IMR-90 (cell line): ENCODE measurements around the gene LRRC47. TPM values are rescaled to one million over a fixed set of nuclear protein-coding genes. Genes with fewer than 3 reads are reported as not detected.
"Not testable (repeated sequence)": the region's sequence is repeated elsewhere in the genome, so short reads cannot be mapped to it uniquely, and the experiment has no call there.

ENCODE experiments used
- ATAC-seq: fragments of 200-7000 bp; cut with Tn5 transposase; 2 replicates; pipeline ENCODE4 v1.9.1; 2020; ENCODE audit warnings: low read depth, mild to moderate bottlenecking, moderate library complexity
- BruUV-seq: library from RNA; stranded (reverse); fragments of 400-500 nt; replicated peaks from 2 replicates; lab custom pipeline; 2021; lab: Mats Ljungman, UMichigan
- CTCF ChIA-PET: fragments of 300-600 bp; formaldehyde crosslinking; extraction: SDS; loops from one replicate; lab custom pipeline; 2021; ENCODE audit warnings: antibody characterized with exemption; lab: Yijun Ruan, JAX
- POLR2A ChIA-PET: fragments of 300-600 bp; sonication (Branson Sonifier 250); formaldehyde crosslinking; loops from one replicate; lab custom pipeline; 2022; ENCODE audit warnings: antibody characterized with exemption; ENCODE audit not compliant: unreplicated experiment; lab: Charles Lee
- DNase-seq: peaks from one replicate; pipeline ENCODE4 v3.0.0; 2013
- H2AFZ ChIP-seq: replicated peaks from 2 replicates; pipeline ENCODE3; 2013; ENCODE audit warnings: low read length, mild to moderate bottlenecking; ENCODE audit not compliant: poor library complexity
- H2AK5ac ChIP-seq: 2 replicates; pipeline ENCODE4 v1.6.1; 2013; ENCODE audit warnings: low read depth, low read length, inconsistent platforms
- H2AK9ac ChIP-seq: replicated peaks from 2 replicates; pipeline ENCODE3; 2013; ENCODE audit warnings: mild to moderate bottlenecking, low read depth, low read length, moderate library complexity; ENCODE audit not compliant: poor library complexity
- H2BK120ac ChIP-seq: 2 replicates; pipeline ENCODE4 v1.6.1; 2013; ENCODE audit warnings: low read depth, low read length, inconsistent platforms
- H2BK15ac ChIP-seq: 3 replicates; pipeline ENCODE4 v1.6.1; 2013; ENCODE audit warnings: low read depth, low read length, inconsistent platforms
- H2BK20ac ChIP-seq: 2 replicates; pipeline ENCODE4 v1.6.1; 2013; ENCODE audit warnings: low read depth, mild to moderate bottlenecking, inconsistent platforms, low read length, moderate library complexity
- H2BK5ac ChIP-seq: 2 replicates; pipeline ENCODE4 v1.6.1; 2013; ENCODE audit warnings: mild to moderate bottlenecking, low read depth, low read length, inconsistent platforms; ENCODE audit not compliant: poor library complexity, severe bottlenecking
- H3K14ac ChIP-seq: replicated peaks from 2 replicates; pipeline ENCODE4 v1.6.1; 2013; ENCODE audit warnings: low read depth, low read length, inconsistent platforms
- H3K18ac ChIP-seq: 2 replicates; pipeline ENCODE4 v1.6.1; 2013; ENCODE audit warnings: low read depth, low read length, control low read depth
- H3K23ac ChIP-seq: 2 replicates; pipeline ENCODE4 v1.6.1; 2013; ENCODE audit warnings: low read depth, low read length, inconsistent platforms
- H3K27ac ChIP-seq: 2 replicates; pipeline ENCODE4 v1.5.1; 2013; ENCODE audit warnings: mild to moderate bottlenecking, control low read depth, low read length; ENCODE audit not compliant: insufficient read depth
- H3K27me3 ChIP-seq: 2 replicates; pipeline ENCODE4 v1.6.1; 2013; ENCODE audit warnings: low read length; ENCODE audit not compliant: control insufficient read depth, insufficient read depth
- H3K36me3 ChIP-seq: 2 replicates; pipeline ENCODE4 v1.6.1; 2013; ENCODE audit warnings: low read length, mixed read lengths; ENCODE audit not compliant: control insufficient read depth, insufficient read depth
- H3K4ac ChIP-seq: 2 replicates; pipeline ENCODE4 v1.6.1; 2013; ENCODE audit warnings: low read depth, low read length, inconsistent platforms
- H3K4me1 ChIP-seq: 2 replicates; pipeline ENCODE4 v1.6.1; 2013; ENCODE audit warnings: low read length, mixed read lengths; ENCODE audit not compliant: control insufficient read depth, insufficient read depth
- H3K4me2 ChIP-seq: 2 replicates; pipeline ENCODE4 v1.6.1; 2013; ENCODE audit warnings: low read depth, mild to moderate bottlenecking, control low read depth, low read length, moderate library complexity
- H3K4me3 ChIP-seq: 2 replicates; pipeline ENCODE4 v1.5.1; 2013; ENCODE audit warnings: low read depth, mild to moderate bottlenecking, control low read depth, low read length, moderate library complexity; ENCODE audit not compliant: insufficient read depth
- H3K56ac ChIP-seq: 2 replicates; pipeline ENCODE4 v1.6.1; 2013; ENCODE audit warnings: low read length, inconsistent platforms; ENCODE audit not compliant: insufficient read depth; ENCODE audit errors: extremely low read depth
- H3K79me1 ChIP-seq, 2 experiments: 2 replicates each; pipeline ENCODE4 v1.6.1; 2013; ENCODE audit warnings: low read length in 2 of 2, inconsistent platforms in 1 of 2, low read depth in 1 of 2
- H3K9ac ChIP-seq: 2 replicates; pipeline ENCODE4 v1.6.1; 2013; ENCODE audit warnings: low read depth, low read length, control low read depth
- H3K9me1 ChIP-seq: 2 replicates; pipeline ENCODE4 v1.6.1; 2013; ENCODE audit warnings: low read length, inconsistent platforms; ENCODE audit not compliant: insufficient read depth
- H3K9me3 ChIP-seq: 2 replicates; pipeline ENCODE4 v1.6.1; 2013; ENCODE audit warnings: low read length; ENCODE audit not compliant: control insufficient read depth, insufficient read depth
- H4K20me1 ChIP-seq: 2 replicates; pipeline ENCODE4 v1.6.1; 2013; ENCODE audit warnings: low read length, inconsistent platforms; ENCODE audit not compliant: insufficient read depth
- H4K5ac ChIP-seq: 2 replicates; pipeline ENCODE4 v1.6.1; 2013; ENCODE audit warnings: mild to moderate bottlenecking, low read depth, low read length, control low read depth
- H4K8ac ChIP-seq, 2 experiments: 2 replicates each; pipeline ENCODE4 v1.6.1; 2013; ENCODE audit warnings: low read depth in 2 of 2, low read length in 2 of 2, control low read depth in 1 of 2, inconsistent platforms in 1 of 2
- H4K91ac ChIP-seq: 2 replicates; pipeline ENCODE4 v1.6.1; 2013; ENCODE audit warnings: low read depth, low read length, inconsistent platforms; ENCODE audit not compliant: insufficient read depth
- WGBS, 2 experiments: methylation state at CpG; one replicate each; pipeline versions ENCODE4 v1.1.5 to v1.1.7; 2013; ENCODE audit warnings: missing lambda C conversion rate in 2 of 2; ENCODE audit not compliant: insufficient read length in 1 of 2; ENCODE audit errors: extremely low coverage in 2 of 2; 5-methylcytosine and 5-hydroxymethylcytosine counted together
- dilution Hi-C: fragments of 300-500 bp; cut with HindIII; formaldehyde crosslinking; loops from one replicate; pipeline ENCODE4 v1.14.3; 2018; ENCODE audit warnings: low sequenced_read_pairs; ENCODE audit not compliant: unreplicated experiment
- in situ Hi-C: fragments of 300-500 bp; cut with MboI; formaldehyde crosslinking; loops from 3 replicates; pipeline ENCODE4 v1.14.3; 2019; ENCODE audit warnings: low sequenced_read_pairs, inconsistent platforms, mixed read lengths
- intact Hi-C: fragments of 100-400 bp; cut with micrococcal nuclease; formaldehyde crosslinking; loops from 2 replicates; pipeline ENCODE4 v1.10.0; 2022
- polyA plus RNA-seq, 3 experiments: library from polyadenylated mRNA; depleted of rRNA; stranded (reverse); fragments of >200 nt; gene quantifications; 2 replicates each; pipeline ENCODE4 v1.2.3, GENCODE V29; 2012; ENCODE audit warnings: low replicate concordance in 1 of 3
- total RNA-seq: library from RNA; depleted of rRNA; stranded (reverse); fragments of >200 nt; gene quantifications from 2 replicates; pipeline ENCODE4 v1.2.3, GENCODE V29; 2012

The LRRC47 gene
- total and polyA plus RNA-seq, 2 of the 4 experiments (the other 2 are of a cell fraction) = 15.2 to 19.7 TPM

DNA sequence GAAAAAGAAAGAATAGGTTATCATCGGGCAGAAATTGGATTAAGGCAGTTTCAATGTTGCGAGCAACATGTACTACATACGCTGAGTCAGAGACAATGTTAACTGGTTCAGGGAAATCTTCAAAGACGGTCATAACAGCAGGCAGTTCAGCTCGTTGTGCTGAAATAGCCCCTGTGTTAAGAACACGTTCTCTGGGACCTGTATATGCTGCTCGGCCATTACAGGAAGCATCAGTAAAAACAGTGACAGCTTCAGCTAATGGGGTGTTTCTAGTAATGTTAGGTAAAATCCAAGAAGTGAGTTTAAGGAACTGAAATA, 8.3 kb upstream of the LRRC47 start:
- H4K8ac ChIP-seq, H3K56ac ChIP-seq, ATAC-seq, H2BK5ac ChIP-seq, H3K4me3 ChIP-seq, H3K4ac ChIP-seq, H3K9ac ChIP-seq, H4K20me1 ChIP-seq, H2AK5ac ChIP-seq, H2AK9ac ChIP-seq, H3K18ac ChIP-seq, H3K9me1 ChIP-seq, H2BK15ac ChIP-seq, BruUV-seq, in situ Hi-C loops, H2AFZ ChIP-seq, H3K27me3 ChIP-seq, dilution Hi-C loops, H3K23ac ChIP-seq, H4K5ac ChIP-seq, H3K79me1 ChIP-seq, CTCF ChIA-PET, H2BK20ac ChIP-seq, H2BK120ac ChIP-seq, POLR2A ChIA-PET, H3K4me2 ChIP-seq, DNase-seq, H3K4me1 ChIP-seq, H3K9me3 ChIP-seq, H3K36me3 ChIP-seq, H3K14ac ChIP-seq, H3K27ac ChIP-seq, H4K91ac ChIP-seq: not testable (repeated sequence)
- intact Hi-C loops = loop anchor here (5.0 kb wide), 1 partner anchor 352 kb away; the partner anchor contains the start of gene ARHGEF16
- WGBS, 2 experiments = 100% methylated on average over 3 of the region's 7 CpGs; no CpG with 5 or more reads in 1 of the 2 experiments
